Sigmoid colon (tissue), 7 donors: ENCODE results near the gene LAD1. TPM values are rescaled to one million over a fixed set of nuclear protein-coding genes. Genes with fewer than 3 reads are reported as not detected.

Source experiments
- DNase-seq: peaks from one replicate; pipeline ENCODE4 v3.0.0-alpha.2; 2019
- H3K27ac ChIP-seq, 4 donors: fragments of 200-600 bp; sonication (generic); one replicate each; pipeline ENCODE4 v1.5.1; 2016 to 2019; ENCODE audit warnings: mild to moderate bottlenecking in 1 of 4
- H3K27me3 ChIP-seq, 3 donors: fragments of 200-600 bp; sonication (generic); one replicate each; pipeline ENCODE4 v1.5.1; 2019; ENCODE audit warnings: mild to moderate bottlenecking in 1 of 3
- H3K36me3 ChIP-seq, 4 donors: fragments of 200-600 bp; sonication (generic); one replicate each; pipeline ENCODE4 v1.5.1; 2016 to 2019
- H3K4me1 ChIP-seq, 4 donors: fragments of 200-600 bp; sonication (generic); one replicate each; pipeline ENCODE4 v1.5.1; 2017 to 2019
- H3K4me3 ChIP-seq, 4 donors: fragments of 200-600 bp; sonication (generic); one replicate each; pipeline ENCODE4 v1.5.1; 2017 to 2019; ENCODE audit warnings: mild to moderate bottlenecking in 2 of 4, moderate library complexity in 1 of 4
- H3K9me3 ChIP-seq, 4 donors: fragments of 200-600 bp in 3 of 4; sonication (generic) in 3 of 4; one replicate each; pipeline versions ENCODE4 v1.5.1 to v1.6.1; 2013 to 2019
- CTCF ChIP-seq, 4 experiments: fragments of 450-650 bp in 3 of 4; fragments of 200-600 bp in 1 of 4; IDR thresholded peaks; one replicate each; pipeline ENCODE4 v1.5.1; 2016 to 2019; ENCODE audit warnings: antibody characterized with exemption in 4 of 4, mild to moderate bottlenecking in 3 of 4, moderate library complexity in 2 of 4
- EP300 ChIP-seq, 4 donors: sonication (generic); formaldehyde crosslinking; IDR thresholded peaks; one replicate each; pipeline ENCODE4 v1.6.1; 2017; ENCODE audit warnings: antibody characterized with exemption in 4 of 4
- POLR2A ChIP-seq, 2 donors: fragments of 450-650 bp; IDR thresholded peaks; one replicate each; pipeline ENCODE4 v1.6.1; 2016; ENCODE audit warnings: antibody characterized with exemption in 2 of 2, mild to moderate bottlenecking in 2 of 2, moderate library complexity in 2 of 2
- POLR2AphosphoS5 ChIP-seq, 4 donors: sonication (generic); formaldehyde crosslinking; IDR thresholded peaks; one replicate each; pipeline ENCODE4 v1.6.1; 2017; ENCODE audit warnings: antibody characterized with exemption in 4 of 4
- WGBS, 2 donors: extraction: QIAGEN DNeasy Blood & Tissue Kit; methylation state at CpG; one replicate each; pipeline ENCODE4 v1.1.7; 2013; 5-methylcytosine and 5-hydroxymethylcytosine counted together
- intact Hi-C: fragments of 100-400 bp; cut with DNase I; formaldehyde crosslinking; loops from one replicate; pipeline ENCODE4 v1.15.1; 2023
- polyA plus RNA-seq, 3 donors: library from polyadenylated mRNA; stranded (reverse); fragments of 200-250 nt; gene quantifications; one replicate each; pipeline ENCODE4 v1.2.3, GENCODE V29; 2013
- total RNA-seq, 4 donors: library from RNA; depleted of rRNA; stranded (reverse); fragments of >200 nt; gene quantifications; one replicate each; pipeline ENCODE4 v1.1.0, GENCODE V29; 2016
- donor health status: healthy with polysubstance abuse.
- donor health status: Bipolar disorder and iron deficiency.
- donor health status: healthy.

The LAD1 gene
- total and polyA plus RNA-seq, 7 donors, result 63.7 to 151 (median 102) TPM; not detected in 4

DNA sequence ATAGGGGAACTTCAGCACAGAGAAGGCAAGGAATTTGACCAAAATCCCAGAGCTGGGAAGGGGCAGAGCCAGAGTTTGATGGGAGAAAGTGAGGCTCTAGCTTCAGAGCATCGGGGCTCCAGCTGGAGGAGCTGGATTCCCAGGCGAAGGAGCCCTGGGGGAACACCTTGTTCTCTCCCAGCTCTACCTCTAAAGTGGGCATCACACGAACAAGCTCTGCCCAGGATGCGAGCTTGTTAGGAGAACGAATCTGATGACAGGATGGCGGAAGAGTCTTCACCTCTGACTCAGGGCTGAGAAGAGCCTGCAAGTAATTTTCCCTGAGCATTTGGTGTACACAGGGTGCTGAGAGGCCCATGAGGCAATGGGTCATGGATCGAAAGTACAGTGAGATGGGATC lies 43.7 kb downstream of the LAD1 start:
- WGBS, 2 donors, result 89 to 90% methylated on average over 7 of the region's 7 CpGs
- no peak for DNase-seq
- intact Hi-C loops, result no loop called here
- no peak for TF ChIP-seq POLR2AphosphoS5 (IDR thresholded peaks at IDR 0.05)
- TF ChIP-seq EP300 (IDR thresholded peaks at IDR 0.05), result no peak
- no peak for TF ChIP-seq CTCF (IDR thresholded peaks at IDR 0.05)
- TF ChIP-seq POLR2A (IDR thresholded peaks at IDR 0.05), result no peak
- Histone ChIP-seq H3K36me3 (no peaks in the 10 kb centered on the region), H3K27ac (no peak overlapping the region), H3K9me3 (no peaks in the 10 kb centered on the region), H3K4me1 (no peaks in the 10 kb centered on the region), H3K4me3 (no peak overlapping the region), H3K27me3 (no peaks in the 10 kb centered on the region)

DNA sequence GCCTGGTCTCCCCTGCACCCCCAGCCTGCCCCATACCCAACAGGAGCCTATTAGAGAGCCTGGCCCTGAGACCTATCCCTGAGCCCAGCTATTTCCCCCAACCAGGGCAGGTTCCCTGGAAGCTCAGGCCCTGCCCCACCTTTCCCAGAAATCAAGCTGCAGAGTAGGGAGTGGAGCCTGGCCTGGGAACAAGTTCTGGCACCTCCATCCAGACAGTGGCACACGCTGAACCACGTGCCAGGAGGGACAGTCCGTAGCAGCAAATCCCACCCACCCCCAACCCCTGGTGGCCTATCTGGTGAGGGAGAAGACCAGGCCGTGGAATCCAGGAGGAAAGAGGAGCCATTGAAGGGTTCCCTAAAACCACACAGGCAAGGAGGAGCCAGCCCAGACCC lies 44.2 kb downstream of the LAD1 start:
- intact Hi-C loops, result no loop called here
- DNase-seq, result no peak
- Histone ChIP-seq H3K4me3 (no peak overlapping the region), H3K4me1 (no peaks in the 10 kb centered on the region), H3K27ac (no peak overlapping the region), H3K27me3 (no peaks in the 10 kb centered on the region), H3K36me3 (no peaks in the 10 kb centered on the region), H3K9me3 (no peaks in the 10 kb centered on the region)
- TF ChIP-seq EP300 (IDR thresholded peaks at IDR 0.05) (no peak), POLR2A (IDR thresholded peaks at IDR 0.05) (no peak), CTCF (IDR thresholded peaks at IDR 0.05) (no peak), POLR2AphosphoS5 (IDR thresholded peaks at IDR 0.05) (no peak)
- WGBS, 2 donors, result 50 to 66% methylated on average over 4 of the region's 4 CpGs

DNA sequence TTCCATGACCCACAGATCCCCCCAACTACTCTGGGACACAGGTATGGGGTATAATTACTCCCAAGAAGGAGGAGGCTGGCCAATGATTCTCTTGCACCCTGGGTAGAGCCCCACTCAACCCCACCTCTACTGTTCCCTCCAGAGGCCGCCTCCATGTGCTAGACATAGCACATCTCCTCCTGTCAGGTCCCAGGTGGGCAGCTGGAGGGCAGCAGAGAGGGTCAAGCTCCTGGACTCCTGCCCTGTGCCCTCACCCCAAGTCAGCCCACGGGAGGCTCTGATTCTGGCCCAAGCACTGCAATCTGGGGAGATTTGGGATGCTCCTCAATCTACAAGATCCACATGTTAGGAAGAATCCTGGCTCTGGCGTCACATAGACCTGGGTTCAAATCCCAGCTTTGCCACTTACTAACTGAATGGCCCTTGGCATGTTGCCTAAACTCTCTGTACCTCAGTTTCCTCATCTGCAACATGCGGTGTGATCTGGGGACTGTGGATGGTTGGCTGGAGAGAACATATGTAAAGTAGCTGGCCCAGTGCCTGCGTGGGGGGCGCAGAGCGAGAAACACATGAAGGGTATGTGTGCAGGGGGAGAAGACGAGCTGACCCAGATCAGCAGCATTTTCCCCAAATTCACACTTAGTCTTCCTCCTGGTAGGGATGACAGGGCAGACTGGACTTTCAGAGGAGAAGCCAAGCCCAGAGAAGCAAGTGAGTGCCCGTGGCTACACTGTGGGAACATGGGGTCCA lies 44.8 kb downstream of the LAD1 start:
- Histone ChIP-seq H3K36me3 (no peaks in the 10 kb centered on the region), H3K4me3 (no peak overlapping the region), H3K4me1 (no peaks in the 10 kb centered on the region), H3K27me3 (no peaks in the 10 kb centered on the region), H3K27ac (no peak overlapping the region), H3K9me3 (no peaks in the 10 kb centered on the region)
- intact Hi-C loops, result no loop called here
- TF ChIP-seq CTCF (IDR thresholded peaks at IDR 0.05) (no peak), POLR2A (IDR thresholded peaks at IDR 0.05) (no peak), POLR2AphosphoS5 (IDR thresholded peaks at IDR 0.05) (no peak), EP300 (IDR thresholded peaks at IDR 0.05) (no peak)
- 87 to 91% methylated on average over 9 of the region's 9 CpGs for WGBS, 2 donors
- DNase-seq, result no peak

- intact Hi-C loops, result no loop called here
- no peaks in the 10 kb centered on the region for H3K9me3 ChIP-seq
- 44 to 74% methylated on average over 13 of the region's 13 CpGs for WGBS, 2 donors
- H3K27ac ChIP-seq, result no peak overlapping the region
- H3K4me3 ChIP-seq, result no peak overlapping the region
- H3K27me3 ChIP-seq, result no peaks in the 10 kb centered on the region
- no peaks in the 10 kb centered on the region for H3K4me1 ChIP-seq
- TF ChIP-seq CTCF (IDR thresholded peaks at IDR 0.05) (no peak), POLR2A (IDR thresholded peaks at IDR 0.05) (no peak), EP300 (IDR thresholded peaks at IDR 0.05) (no peak), POLR2AphosphoS5 (IDR thresholded peaks at IDR 0.05) (no peak)
- DNase-seq, result no peak
- H3K36me3 ChIP-seq, result no peaks in the 10 kb centered on the region
Observed at GRCh38 chr1:201353186-201353940, 45.8 kb downstream of the LAD1 start.
